Muscle layer of colon (tissue), 2 donors: ENCODE measurements around the gene PLA2G6.
"Not testable (repeated sequence)": the region's sequence is repeated elsewhere in the genome, so short reads cannot be mapped to it uniquely, and the experiment has no call there.

Experiments used
- H3K27ac ChIP-seq: one replicate; pipeline ENCODE4 v1.7.0; 2013; ENCODE audit warnings: low read depth, mild to moderate bottlenecking, low read length, moderate library complexity
- H3K27me3 ChIP-seq, 2 donors: one replicate each; pipeline ENCODE4 v1.7.0; 2013; ENCODE audit warnings: low read length in 2 of 2, mild to moderate bottlenecking in 2 of 2; ENCODE audit not compliant: insufficient read depth in 2 of 2, control insufficient read depth in 1 of 2
- H3K36me3 ChIP-seq: one replicate; pipeline ENCODE4 v1.7.0; 2013; ENCODE audit warnings: mild to moderate bottlenecking, low read length; ENCODE audit not compliant: insufficient read depth
- H3K4me1 ChIP-seq: one replicate; pipeline ENCODE4 v1.7.0; 2013; ENCODE audit warnings: mild to moderate bottlenecking, low read length; ENCODE audit not compliant: insufficient read depth
- H3K4me3 ChIP-seq, 2 donors: one replicate each; pipeline ENCODE4 v1.7.0; 2013; ENCODE audit warnings: low read length in 2 of 2, low read depth in 1 of 2, mild to moderate bottlenecking in 1 of 2, moderate library complexity in 1 of 2
- H3K9ac ChIP-seq: one replicate; pipeline ENCODE4 v1.7.0; 2013; ENCODE audit warnings: low read length
- H3K9me3 ChIP-seq: one replicate; pipeline ENCODE4 v1.7.0; 2013; ENCODE audit warnings: mild to moderate bottlenecking, low read length
- donor health status: abdominal sarcoma.
- donor health status: Adenocarcinoma of cecum.

The PLA2G6 gene

DNA sequence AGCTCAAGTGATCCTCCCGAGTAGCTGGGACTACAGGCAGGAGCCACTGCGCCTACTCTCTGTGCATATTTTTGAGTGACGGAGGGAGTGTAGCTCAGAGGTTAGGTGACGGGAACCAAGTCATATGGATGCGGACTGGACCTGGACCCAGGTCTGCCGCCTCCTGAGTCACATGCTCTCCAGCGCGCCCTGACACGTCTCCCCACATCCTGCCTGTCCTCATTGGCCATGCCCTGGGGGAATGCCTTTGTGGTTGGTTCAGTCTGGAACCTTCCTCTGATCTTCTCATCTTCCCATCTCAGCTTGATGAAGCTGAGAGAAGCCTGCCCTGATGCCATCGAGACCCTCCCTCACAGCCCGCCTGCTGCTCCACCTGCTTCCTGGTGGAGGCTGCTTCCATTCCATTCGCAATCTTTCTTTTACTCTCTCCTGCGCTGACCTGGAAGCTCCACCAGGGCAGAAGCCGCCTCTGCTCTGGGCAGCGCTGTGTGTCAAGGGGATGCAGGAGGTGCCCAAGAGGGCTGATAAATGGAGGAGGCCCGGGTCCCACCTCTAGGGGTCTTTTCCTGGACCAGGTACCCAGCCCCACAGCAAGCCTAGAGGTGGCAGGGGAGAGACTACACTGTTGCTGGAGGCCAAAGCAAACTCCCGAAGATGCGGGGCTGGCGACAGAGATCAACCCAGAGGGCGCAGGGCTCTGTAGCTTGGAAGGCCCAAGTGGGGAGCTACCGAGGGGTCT, 57.2 kb downstream of the PLA2G6 start:
- Histone ChIP-seq H3K9ac (no peak overlapping the region), H3K4me3 (no peak overlapping the region), H3K36me3 (no peaks in the 10 kb centered on the region), H3K27ac (no peak overlapping the region), H3K4me1 (no peaks in the 10 kb centered on the region), H3K27me3 (no peaks in the 10 kb centered on the region), H3K9me3 (no peaks in the 10 kb centered on the region)

DNA sequence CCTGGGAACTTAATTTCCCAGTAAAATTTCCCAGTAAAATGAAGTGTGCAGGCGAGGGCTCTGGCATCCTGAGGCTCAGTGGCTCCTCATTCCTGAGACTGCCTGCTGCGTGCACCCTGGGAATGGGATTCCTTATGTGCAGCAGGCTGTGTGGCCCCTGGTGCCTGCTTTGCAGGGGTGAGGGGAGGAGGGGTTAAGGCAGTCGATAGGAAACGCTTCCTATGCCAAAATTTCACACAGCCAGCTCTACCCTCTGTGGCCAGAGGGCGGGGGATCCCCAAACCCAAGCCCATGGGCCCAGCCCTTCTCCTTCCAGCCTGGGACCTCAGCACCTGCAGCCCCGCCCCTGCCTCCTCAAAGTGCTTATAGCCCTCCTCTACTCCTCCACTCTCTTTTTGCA, 59.0 kb downstream of the PLA2G6 start:
- Histone ChIP-seq H3K9me3 (no peaks in the 10 kb centered on the region), H3K9ac (no peak overlapping the region), H3K27ac (no peak overlapping the region), H3K4me1 (no peaks in the 10 kb centered on the region), H3K4me3 (no peak overlapping the region), H3K27me3 (no peaks in the 10 kb centered on the region), H3K36me3 (no peaks in the 10 kb centered on the region)

DNA sequence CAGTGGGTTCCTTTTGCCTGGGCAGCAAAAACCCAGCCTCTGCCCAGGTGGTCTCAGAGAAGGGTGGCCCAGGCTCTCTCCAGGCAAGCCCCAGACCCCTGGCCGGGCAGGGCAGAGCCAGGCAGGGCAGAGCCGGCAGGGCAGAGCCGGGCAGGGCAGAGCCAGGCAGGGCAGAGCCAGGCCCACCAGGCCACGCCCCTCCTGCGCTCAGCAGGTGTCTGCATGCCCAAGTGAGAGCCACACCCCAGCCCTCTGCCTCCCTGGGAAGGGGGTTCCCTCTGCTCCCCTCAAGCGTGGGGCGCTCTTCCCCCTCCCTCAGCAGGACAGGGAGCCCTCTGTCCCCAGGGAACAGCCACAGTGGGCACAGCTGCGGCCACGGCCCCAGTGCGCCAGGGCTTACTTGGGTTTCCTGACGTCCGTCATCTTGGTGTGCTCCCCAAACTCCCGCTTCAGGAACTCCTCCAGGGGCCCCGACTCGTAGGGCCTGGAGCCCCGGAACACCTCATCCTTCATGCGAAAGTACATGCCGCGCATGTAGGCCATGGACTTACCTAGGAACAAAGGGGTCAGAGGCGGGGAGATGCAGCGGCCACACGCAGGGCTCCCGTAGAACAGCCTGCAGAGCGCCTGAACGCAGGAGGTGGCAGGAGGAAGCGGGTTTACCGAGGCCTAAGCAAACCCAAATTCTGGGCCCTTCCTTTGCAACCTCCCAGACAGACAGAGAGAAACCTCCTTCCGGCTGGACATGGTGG, 61.1 kb downstream of the PLA2G6 start:
- H3K27me3 ChIP-seq: no peaks in the 10 kb centered on the region
- no peaks in the 10 kb centered on the region for H3K9me3 ChIP-seq
- no peaks in the 10 kb centered on the region for H3K4me1 ChIP-seq
- no peak overlapping the region for H3K27ac ChIP-seq
- H3K9ac ChIP-seq: no peak overlapping the region
- H3K4me3 ChIP-seq: no peak overlapping the region
- H3K36me3 ChIP-seq: no peaks in the 10 kb centered on the region

DNA sequence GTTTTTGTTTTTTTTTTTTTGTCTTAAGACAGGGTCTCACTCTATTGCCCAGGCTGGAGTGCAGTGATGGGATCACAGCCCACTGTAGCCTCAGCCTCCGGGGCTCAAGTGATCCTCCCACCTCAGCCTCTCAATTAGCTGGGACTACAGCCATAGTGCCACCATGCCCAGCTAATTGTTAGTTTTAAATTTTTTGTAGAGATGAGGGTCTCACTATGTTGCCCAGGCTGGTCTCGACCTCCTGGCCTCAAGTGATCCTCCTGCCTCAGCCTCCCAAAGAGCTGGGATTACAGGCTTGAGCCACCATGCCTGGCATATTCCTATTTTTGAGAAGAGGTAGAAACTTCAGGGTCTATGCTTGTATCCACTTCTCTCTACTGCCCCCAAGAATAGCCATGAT, 62.9 kb downstream of the PLA2G6 start:
- H3K27ac ChIP-seq, H3K4me3 ChIP-seq, H3K4me1 ChIP-seq, H3K36me3 ChIP-seq, H3K9me3 ChIP-seq, H3K9ac ChIP-seq, H3K27me3 ChIP-seq: not testable (repeated sequence)

DNA sequence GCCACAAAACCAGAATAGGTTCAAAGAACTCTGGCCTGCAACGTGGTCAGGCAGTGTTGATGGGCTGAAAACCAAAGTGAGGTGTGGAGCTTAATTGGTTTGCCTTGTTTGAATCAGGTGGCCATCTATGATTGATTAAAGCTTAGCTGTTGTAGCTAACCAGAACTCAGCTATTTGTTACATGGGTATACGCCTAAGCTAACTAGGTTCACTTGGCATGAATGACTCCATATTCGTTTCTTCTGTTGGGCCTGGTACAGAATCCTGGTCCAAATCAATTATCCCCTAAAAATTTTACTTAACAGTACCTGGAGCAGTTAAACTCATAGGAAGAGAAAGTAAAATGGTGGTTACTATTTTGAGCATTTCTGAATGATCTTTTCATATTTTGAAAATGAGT, 63.4 kb downstream of the PLA2G6 start:
- Histone ChIP-seq H3K4me3 (no peak overlapping the region), H3K9ac (no peak overlapping the region), H3K36me3 (peaks cover 4% of the 10 kb centered on the region), H3K27ac (no peak overlapping the region), H3K27me3 (no peaks in the 10 kb centered on the region), H3K9me3 (no peaks in the 10 kb centered on the region), H3K4me1 (peaks cover 6% of the 10 kb centered on the region)

DNA sequence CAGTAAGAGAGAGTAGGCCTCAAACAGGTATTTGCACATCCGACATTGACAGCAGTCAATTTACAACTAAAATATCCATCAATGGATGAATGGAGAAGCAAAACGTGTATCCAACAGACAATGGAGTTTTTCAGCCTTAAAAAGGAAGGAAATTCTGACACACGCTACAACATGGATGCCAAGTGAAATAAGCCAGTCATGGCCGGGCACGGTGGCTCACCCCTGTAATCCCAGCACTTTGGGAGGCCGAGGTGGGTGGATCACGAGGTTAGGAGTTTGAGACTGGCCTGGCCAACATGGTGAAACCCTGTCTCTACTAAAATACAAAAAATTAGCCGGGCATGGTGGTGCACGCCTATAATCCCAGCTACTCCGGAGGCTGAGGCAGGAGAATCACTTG, 64.1 kb downstream of the PLA2G6 start:
- H3K4me1 ChIP-seq, H3K27ac ChIP-seq, H3K9me3 ChIP-seq, H3K9ac ChIP-seq, H3K27me3 ChIP-seq, H3K4me3 ChIP-seq, H3K36me3 ChIP-seq: not testable (repeated sequence)

DNA sequence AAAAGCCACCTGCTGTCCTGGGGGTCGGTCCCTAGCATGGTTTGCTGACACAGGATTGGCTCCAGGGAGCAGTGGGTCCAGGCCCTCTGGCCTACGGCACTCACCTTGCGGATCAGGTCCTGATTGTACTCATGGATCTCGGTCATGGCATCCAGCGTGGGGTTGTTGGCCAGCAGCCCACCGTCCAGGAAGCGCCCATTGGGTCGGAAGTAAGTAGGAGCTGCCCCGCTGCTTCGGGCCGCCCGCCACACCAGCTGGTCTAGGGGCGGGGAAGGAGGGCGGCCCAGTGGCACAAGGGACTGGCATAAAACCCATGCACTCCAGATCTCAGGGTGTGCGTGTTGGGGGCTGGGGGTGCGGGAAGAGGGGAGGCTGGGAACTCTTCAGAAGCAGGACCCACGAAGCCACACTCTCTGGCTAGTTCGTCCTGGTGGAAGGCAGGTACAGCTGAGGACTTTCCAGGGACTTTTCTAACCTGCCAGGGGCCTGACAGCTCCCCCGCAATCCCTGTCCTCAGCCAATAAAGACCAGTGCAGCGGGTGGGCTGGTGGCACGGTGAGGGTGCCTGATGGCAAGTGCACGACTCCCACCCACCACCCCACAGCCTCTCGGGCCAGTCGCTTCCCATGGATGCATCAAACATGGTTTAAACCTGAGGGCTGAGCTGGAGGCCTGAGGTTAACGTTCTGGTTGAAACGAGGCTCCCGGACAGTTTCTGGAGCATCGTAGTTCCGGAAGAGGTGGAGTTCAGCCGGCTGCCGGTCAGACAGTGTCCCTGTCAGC, 66.0 kb downstream of the PLA2G6 start:
- H3K27ac ChIP-seq: no peak overlapping the region
- no peaks in the 10 kb centered on the region for H3K9me3 ChIP-seq
- H3K9ac ChIP-seq: no peak overlapping the region
- H3K4me1 ChIP-seq: peaks cover 6% of the 10 kb centered on the region
- peaks cover 4% of the 10 kb centered on the region for H3K36me3 ChIP-seq
- H3K4me3 ChIP-seq: no peak overlapping the region
- H3K27me3 ChIP-seq: no peaks in the 10 kb centered on the region

DNA sequence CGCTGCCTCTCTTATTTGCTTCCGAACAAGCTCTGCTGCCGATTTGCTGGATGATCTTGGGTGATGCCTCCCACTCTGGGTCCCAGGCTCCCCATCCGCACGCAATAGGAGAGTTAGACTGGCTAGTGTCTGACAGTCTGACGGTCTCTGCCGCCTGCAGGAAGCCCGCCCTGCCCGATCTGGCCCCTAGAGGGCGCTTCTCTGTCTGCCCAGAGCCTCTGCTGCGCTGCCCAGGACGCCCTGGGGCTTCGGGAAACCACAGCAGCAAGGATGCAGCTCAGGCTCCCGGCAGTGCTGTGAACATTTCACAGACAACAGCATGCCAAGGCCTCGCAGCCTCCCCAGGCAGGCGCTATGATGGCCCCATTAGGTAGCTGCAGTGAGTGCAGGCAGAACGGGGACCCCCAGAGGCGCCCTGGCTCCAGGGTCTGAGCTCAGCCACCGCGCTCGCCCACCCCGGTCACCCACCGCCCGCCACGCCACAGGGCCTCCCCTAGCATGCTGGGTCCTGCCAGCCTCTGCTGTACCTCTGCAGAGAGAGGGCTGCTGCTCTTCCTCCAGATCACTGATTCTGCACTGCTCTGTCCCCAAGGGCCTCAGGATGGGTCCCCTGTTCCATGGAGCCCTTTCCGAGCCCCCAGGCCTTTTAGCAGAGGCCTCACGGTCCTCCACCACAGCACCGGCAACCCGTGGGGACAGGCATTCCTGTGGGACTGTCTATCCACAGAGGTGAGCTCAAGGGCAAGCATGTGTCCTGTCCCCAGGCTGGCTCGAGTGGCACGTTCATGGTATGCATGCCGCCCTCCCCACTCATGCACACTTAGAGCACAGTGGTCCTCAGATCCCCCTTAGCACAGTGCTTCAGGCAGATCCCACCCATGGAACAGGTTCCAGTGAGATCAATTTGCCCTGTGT, 66.9 kb downstream of the PLA2G6 start:
- Histone ChIP-seq H3K9ac (no peak overlapping the region), H3K27ac (no peak overlapping the region)

DNA sequence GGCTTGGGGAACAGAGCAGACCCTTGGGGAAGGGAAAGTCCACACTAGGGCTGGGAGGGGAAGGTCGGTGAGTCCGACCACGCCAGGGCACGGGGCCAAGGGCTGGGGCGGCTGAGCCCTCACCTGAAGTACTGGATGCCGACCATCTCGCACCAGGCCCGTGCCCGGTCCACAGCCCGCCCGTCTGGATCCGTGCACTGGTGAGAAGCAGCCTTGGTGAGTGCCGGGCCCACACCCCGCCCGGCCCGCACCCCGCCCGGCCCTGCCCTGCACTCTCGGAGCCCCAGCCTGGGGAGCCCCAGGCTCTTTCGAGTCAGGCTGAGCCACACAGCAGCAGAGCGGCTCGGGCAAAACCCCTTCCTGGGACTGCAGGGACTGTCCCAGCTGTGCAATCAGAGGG, 69.2 kb downstream of the PLA2G6 start:
- H3K4me3 ChIP-seq: no peak overlapping the region
- H3K36me3 ChIP-seq: peaks cover 4% of the 10 kb centered on the region
- H3K4me1 ChIP-seq: peaks cover 6% of the 10 kb centered on the region
- H3K27ac ChIP-seq: no peak overlapping the region
- H3K9me3 ChIP-seq: no peaks in the 10 kb centered on the region
- H3K9ac ChIP-seq: no peak overlapping the region
- no peaks in the 10 kb centered on the region for H3K27me3 ChIP-seq

More for the DNA sequence above, 66.9 kb downstream of the PLA2G6 start:
- H3K9me3 ChIP-seq: no peaks in the 10 kb centered on the region
- no peak overlapping the region for H3K4me3 ChIP-seq
- H3K4me1 ChIP-seq: peaks cover 6% of the 10 kb centered on the region
- peaks cover 4% of the 10 kb centered on the region for H3K36me3 ChIP-seq
- no peaks in the 10 kb centered on the region for H3K27me3 ChIP-seq

DNA sequence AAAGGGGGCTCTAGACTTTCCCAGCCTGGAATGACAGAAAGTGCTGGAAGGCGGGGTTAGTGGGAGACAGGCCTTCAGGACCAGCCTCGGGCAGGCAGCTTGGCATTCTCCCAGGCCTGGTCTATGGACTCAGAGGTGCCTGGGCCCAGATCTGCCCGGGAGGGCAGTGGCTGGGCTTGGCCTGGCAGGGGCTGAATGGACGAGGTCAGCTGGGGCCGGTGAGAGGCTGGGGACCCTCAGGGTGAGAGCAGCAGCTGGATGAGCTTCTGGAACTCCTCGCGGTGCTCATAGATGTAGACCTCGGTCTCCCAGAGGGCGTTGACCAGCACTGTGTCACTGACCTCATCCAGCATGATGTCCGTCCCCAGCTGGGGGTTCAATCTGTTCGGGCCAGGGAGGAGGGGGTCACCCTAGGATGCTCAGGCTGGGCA, 69.7 kb downstream of the PLA2G6 start:
- Histone ChIP-seq H3K27me3 (no peaks in the 10 kb centered on the region), H3K27ac (no peak overlapping the region), H3K4me3 (no peak overlapping the region), H3K9me3 (no peaks in the 10 kb centered on the region), H3K36me3 (peaks cover 4% of the 10 kb centered on the region), H3K4me1 (peaks cover 6% of the 10 kb centered on the region), H3K9ac (no peak overlapping the region)
